Left lung (tissue), 10 donors: ENCODE results near the gene MCUB. TPM values are rescaled to one million over a fixed set of nuclear protein-coding genes. Genes with fewer than 3 reads are reported as not detected.

Experiments used
- ATAC-seq: fragments of 200-7000 bp; cut with Tn5 transposase; one replicate; pipeline ENCODE4 v1.9.1; 2020; ENCODE audit warnings: moderate library complexity
- DNase-seq, 4 donors: peaks; one replicate each; pipeline ENCODE4 v3.0.0-alpha.2; 2013 to 2020
- H3K27ac ChIP-seq, 2 donors: fragments of 200-600 bp; sonication (generic) in 1 of 2; one replicate each; pipeline versions ENCODE4 v1.5.0 to v1.8.0; 2020 to 2021
- H3K27me3 ChIP-seq, 2 donors: fragments of 200-600 bp; sonication (generic) in 1 of 2; one replicate each; pipeline versions ENCODE4 v1.5.0 to v1.8.0; 2020 to 2021
- H3K36me3 ChIP-seq, 2 donors: fragments of 200-600 bp; sonication (generic) in 1 of 2; one replicate each; pipeline versions ENCODE4 v1.5.0 to v1.8.0; 2020 to 2021
- H3K4me1 ChIP-seq, 2 donors: fragments of 200-600 bp; one replicate each; pipeline ENCODE4 v1.8.0; 2021
- H3K4me3 ChIP-seq, 2 donors: fragments of 200-600 bp; sonication (generic) in 1 of 2; one replicate each; pipeline versions ENCODE4 v1.5.0 to v1.8.0; 2020 to 2021; ENCODE audit warnings: mild to moderate bottlenecking in 1 of 2
- H3K9me3 ChIP-seq, 2 donors: fragments of 200-600 bp; sonication (generic) in 1 of 2; one replicate each; pipeline versions ENCODE4 v1.5.0 to v1.8.0; 2020 to 2021
- CTCF ChIP-seq, 2 donors: fragments of 200-600 bp; sonication (generic) in 1 of 2; IDR thresholded peaks; one replicate each; pipeline versions ENCODE4 v1.5.0 to v1.8.0; 2021; ENCODE audit warnings: antibody characterized with exemption in 2 of 2
- intact Hi-C, 2 donors: fragments of 100-400 bp; cut with DNase I; formaldehyde crosslinking; loops; one replicate each; pipeline versions ENCODE4 v1.11.2 to v1.14.2; 2022
- polyA plus RNA-seq, 6 donors: library from polyadenylated mRNA; unstranded; fragments of 120-200 nt; gene quantifications; one replicate each; pipeline ENCODE4 v1.2.1, GENCODE V29; 2013; ENCODE audit not compliant: insufficient read length in 6 of 6
- total RNA-seq, 2 donors: library from RNA; stranded (reverse); fragmentation: NEBNext Ultra II Directional; extraction: Animal tissue kit (Norgen Biotek cat#: 25700); gene quantifications; one replicate each; pipeline ENCODE4 v1.2.1, GENCODE V29; 2021
- donor health status: DM: no; HTN: yes; CAD: no.
- donor health status: DM: no; HTN: no; CAD: no.

Gene MCUB
- total and polyA plus RNA-seq, 8 donors, result 5.3 to 28.2 (median 6.2) TPM

- no peaks in the 10 kb centered on the region for H3K4me1 ChIP-seq
- H3K27me3 ChIP-seq, result no peaks in the 10 kb centered on the region
- H3K27ac ChIP-seq, result no peak overlapping the region
- H3K4me3 ChIP-seq, result no peak overlapping the region
- H3K9me3 ChIP-seq, result no peaks in the 10 kb centered on the region
- H3K36me3 ChIP-seq, result no peaks in the 10 kb centered on the region
- intact Hi-C loops, result no loop called here
- ATAC-seq (no peak), DNase-seq (no peak)
- no peak for TF ChIP-seq CTCF (IDR thresholded peaks at IDR 0.05)
These were observed 105.9 kb downstream of the MCUB start for GRCh38 chr4:109665783-109666485.

DNA sequence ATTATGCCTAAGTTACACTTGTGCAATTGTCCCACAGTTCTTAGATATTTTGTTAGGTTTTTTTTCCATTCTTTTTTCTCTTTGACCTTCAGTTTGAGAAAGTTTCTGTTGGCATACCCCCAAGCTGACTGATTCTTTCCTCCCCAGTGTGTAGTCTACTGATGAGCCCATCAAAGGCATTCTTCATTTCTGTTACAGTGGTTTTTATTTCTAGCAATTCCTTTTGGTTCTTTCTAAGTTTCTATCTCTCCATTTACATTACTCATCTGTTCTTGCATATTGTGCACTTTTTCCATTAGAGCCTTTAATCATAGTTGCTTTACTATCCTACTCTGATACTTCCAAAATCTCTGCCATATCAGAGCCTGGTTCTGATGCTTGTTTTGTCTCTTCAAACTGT is 111.3 kb downstream of the MCUB start:
- Histone ChIP-seq H3K27me3 (no peaks in the 10 kb centered on the region), H3K27ac (no peak overlapping the region), H3K4me3 (no peak overlapping the region), H3K36me3 (no peaks in the 10 kb centered on the region), H3K4me1 (no peaks in the 10 kb centered on the region), H3K9me3 (no peaks in the 10 kb centered on the region)
- DNase-seq, result no peak
- TF ChIP-seq CTCF (IDR thresholded peaks at IDR 0.05), result no peak
- intact Hi-C loops, result no loop called here
- no peak for ATAC-seq

DNA sequence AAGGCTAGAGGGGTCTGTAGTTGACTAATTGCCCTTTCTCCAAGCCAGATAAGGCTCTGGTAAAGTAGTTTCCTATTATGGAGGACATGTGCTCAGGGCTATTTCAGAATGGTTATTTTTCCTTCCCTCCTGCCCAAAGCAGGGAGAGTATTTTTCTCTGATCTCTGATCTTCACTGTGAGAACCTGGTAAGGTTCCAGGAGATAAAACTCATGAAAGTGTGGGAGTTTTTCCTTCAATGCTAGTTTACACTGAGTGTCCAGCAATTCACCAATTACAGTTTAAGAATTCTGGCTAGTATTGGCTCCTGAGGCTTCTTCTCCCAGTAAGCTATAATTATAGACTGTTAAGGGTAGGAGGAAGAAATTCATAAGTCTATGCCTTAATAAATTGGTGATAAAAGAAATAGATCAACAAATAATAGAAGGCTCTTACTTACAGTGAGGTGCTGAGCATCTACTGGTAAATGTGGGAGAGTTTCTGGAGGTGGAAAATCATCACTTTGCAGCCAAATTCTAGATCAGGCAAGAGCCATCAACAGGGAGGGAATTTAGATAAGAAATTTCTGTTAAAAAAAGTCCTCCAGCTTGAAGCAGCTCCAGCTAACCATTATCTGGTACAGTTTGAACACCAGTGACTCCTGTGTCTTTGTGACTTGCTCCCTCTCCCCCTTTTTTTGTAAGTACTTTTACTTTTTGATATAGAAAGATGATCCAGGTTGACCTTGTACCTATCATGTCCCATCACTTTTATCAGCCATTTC is 112.3 kb downstream of the MCUB start:
- H3K4me1 ChIP-seq, result no peaks in the 10 kb centered on the region
- ATAC-seq (no peak), DNase-seq (no peak)
- no peaks in the 10 kb centered on the region for H3K27me3 ChIP-seq
- no peaks in the 10 kb centered on the region for H3K9me3 ChIP-seq
- H3K36me3 ChIP-seq, result no peaks in the 10 kb centered on the region
- intact Hi-C loops, result no loop called here
- no peak overlapping the region for H3K27ac ChIP-seq
- TF ChIP-seq CTCF (IDR thresholded peaks at IDR 0.05), result no peak
- H3K4me3 ChIP-seq, result no peak overlapping the region

GRCh38 chr4:109673303-109673702 is 113.3 kb downstream of the MCUB start:
- DNase-seq (no peak), ATAC-seq (no peak)
- H3K9me3 ChIP-seq, result no peaks in the 10 kb centered on the region
- intact Hi-C loops, result no loop called here
- H3K27ac ChIP-seq, result no peak overlapping the region
- TF ChIP-seq CTCF (IDR thresholded peaks at IDR 0.05), result no peak
- no peak overlapping the region for H3K4me3 ChIP-seq
- H3K36me3 ChIP-seq, result no peaks in the 10 kb centered on the region
- no peaks in the 10 kb centered on the region for H3K27me3 ChIP-seq
- no peaks in the 10 kb centered on the region for H3K4me1 ChIP-seq

DNA sequence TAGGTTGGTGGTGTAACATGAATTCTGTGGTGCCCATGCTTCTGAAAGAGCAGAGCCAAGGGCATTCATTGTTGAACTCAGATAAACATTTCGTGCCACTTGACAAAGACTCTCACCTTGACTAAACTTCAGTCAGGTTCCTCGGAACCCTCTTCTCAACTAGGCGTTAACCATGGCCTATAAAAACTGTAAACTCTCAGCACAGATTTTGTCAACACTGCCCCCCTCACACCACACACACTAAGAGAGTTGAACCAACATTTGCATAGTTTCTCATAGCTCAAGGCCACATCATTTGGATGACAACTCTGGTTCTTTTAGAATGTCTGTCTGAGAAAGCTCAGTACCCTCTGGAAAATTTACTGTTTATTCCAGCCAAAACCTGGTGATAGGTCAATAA is 115.1 kb downstream of the MCUB start:
- ATAC-seq (peak; percentile 65), DNase-seq (peak in 1 of 4 donors; percentile 7)
- Histone ChIP-seq H3K4me3 (no peak overlapping the region), H3K36me3 (no peaks in the 10 kb centered on the region), H3K4me1 (no peaks in the 10 kb centered on the region), H3K27ac (no peak overlapping the region), H3K27me3 (no peaks in the 10 kb centered on the region), H3K9me3 (no peaks in the 10 kb centered on the region)
- no peak for TF ChIP-seq CTCF (IDR thresholded peaks at IDR 0.05)
- intact Hi-C loops, result no loop called here
